HG02759 (cell line): ENCODE measurements around the gene SLC38A10.

Experiments used
- ATAC-seq: cut with Tn5 transposase; IDR thresholded peaks from one replicate; pipeline ENCODE4 v1.9.1; 2021; ENCODE audit warnings: mild to moderate bottlenecking, moderate library complexity; ENCODE audit not compliant: unreplicated experiment

The SLC38A10 gene

DNA sequence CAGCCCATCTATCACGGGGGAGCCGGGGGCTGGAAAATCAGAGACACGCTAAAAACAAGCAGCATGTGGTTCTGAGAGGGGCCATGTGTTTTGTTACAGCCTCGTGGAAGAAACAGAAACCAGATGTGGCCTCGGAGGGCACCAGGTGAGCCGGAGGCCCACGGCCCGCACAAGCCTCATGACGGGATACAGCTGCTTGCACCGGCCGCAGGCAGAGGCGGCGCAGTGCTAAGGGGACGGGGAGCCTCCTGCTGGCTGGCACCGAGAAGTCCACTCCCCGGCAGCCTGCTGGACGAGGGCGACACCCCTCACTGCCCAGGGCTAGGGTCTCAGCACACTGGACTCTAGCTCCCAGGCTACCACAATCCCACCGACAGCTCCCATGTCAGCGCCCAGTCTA, 36.8 kb downstream of the SLC38A10 start:
- ATAC-seq, result no peak

- no peak for ATAC-seq
Observed at GRCh38 chr17:81257533-81257932, 37.6 kb downstream of the SLC38A10 start.

DNA sequence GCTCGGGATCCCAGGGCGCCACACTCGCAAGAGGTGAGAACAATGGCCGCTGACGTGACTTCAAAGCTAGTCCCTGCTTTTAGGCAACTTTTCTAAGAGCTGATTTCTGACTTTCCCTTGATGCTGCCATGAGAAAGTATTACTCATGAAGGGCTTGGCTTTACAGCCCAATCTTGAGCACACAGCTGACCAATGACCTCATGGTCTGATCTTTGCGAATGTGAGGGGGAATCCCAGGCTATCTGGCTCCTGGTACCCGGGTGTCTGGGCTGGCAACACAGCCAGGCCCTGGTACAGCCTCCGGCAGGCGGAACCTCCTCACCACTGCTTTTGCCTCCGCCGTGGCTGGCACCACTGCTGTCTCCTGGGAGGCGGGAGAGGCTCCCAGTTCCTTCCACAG, 38.5 kb downstream of the SLC38A10 start:
- no peak for ATAC-seq

- ATAC-seq, result no peak
Observed at GRCh38 chr17:81254955-81255717, 40.0 kb downstream of the SLC38A10 start.

- no peak for ATAC-seq
Observed at GRCh38 chr17:81253358-81254131, 41.6 kb downstream of the SLC38A10 start.

DNA sequence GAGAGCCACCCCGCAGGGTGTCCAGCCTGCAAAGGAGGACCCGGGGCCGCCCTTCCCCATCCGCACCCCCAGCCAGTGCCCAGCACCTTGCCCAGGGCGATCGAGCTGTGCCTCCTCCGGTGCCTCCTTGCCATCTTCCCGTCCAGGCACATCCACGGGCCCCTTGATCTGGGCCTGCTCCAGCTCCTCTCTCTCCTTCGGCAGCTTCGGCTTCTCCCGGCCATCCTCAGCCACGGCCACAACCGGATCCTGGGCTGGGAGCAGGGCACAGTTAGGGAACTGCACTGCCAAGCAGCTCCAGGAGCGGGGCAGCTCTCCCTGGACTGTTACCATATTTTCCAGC, 42.1 kb downstream of the SLC38A10 start:
- ATAC-seq, result no peak

- ATAC-seq, result no peak
Observed at GRCh38 chr17:81252326-81252986, 42.7 kb downstream of the SLC38A10 start.

GRCh38 chr17:81251709-81252301, 43.3 kb downstream of the SLC38A10 start:
- no peak for ATAC-seq

DNA sequence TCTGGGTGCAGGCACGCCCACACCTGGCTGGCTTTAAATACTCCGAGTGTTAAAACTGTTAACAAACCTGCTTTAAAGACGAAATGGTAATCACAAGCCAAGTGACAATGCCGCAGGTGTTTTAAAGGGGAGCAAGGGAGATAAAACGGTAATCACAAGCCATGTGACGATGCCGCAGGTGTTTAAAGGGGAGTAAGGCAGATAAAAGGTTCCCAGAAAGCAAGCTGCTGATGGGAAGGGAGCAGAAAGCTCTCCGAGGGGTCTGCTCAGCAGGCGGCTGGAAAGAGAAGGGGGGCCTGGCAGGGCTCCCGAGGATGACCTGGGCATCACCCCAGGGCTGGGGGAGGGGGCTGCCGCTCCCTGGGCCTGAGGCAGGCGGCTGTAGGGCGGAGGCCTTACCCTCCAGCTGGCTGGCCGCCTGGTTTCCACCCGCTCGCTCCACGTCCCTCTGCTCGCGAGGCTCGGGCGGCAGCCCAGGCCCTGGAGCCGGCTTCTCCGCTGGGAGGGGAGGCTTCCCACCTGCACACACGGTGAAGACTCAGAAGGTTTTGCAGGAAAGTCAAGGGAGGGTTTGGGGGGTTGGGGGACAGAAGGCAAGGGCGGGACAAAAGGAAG, 43.9 kb downstream of the SLC38A10 start:
- no peak for ATAC-seq

GRCh38 chr17:81250286-81251093, 44.6 kb downstream of the SLC38A10 start:
- no peak for ATAC-seq

DNA sequence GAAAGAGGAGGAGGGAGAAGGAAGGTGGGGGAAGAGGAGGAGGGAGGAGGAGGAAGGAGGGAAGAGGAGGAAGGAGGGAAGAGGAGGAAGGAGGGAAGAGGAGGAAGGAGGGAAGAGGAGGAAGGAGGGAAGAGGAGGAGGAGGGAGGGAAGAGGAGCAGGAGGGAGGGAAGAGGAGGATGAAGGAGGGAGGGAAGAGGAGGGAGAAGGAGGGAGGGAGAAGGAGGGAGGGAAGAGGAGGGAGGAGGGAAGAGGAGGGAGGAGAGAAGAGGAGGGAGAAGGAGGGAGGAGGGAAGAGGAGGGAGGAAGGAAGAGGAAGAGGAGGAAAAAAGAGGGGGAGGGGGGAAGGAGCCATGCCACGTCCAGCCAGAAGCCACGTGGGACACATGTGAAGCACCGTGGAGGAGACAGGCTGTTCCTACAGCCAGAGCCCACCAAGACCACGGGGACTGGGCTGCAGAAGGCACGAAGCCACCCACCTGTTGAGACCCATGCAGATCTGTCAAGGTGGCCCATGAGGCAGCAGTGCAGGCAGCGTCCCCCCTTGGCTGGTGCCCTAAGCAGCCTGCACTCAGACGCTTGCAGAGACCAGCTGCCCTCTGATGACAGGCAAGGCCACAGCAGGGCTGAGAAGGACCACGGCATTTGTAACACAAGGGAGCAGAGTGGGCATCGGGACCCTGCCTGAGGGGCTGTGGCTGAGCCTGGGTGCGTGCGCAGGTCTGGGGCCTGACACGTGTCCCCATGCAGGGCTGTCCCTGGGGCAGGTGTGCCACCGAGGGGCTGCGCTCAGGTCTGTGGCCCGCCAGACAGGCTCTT, 45.7 kb downstream of the SLC38A10 start:
- no peak for ATAC-seq

- no peak for ATAC-seq
Observed at GRCh38 chr17:81248649-81249048, 46.5 kb downstream of the SLC38A10 start.

DNA sequence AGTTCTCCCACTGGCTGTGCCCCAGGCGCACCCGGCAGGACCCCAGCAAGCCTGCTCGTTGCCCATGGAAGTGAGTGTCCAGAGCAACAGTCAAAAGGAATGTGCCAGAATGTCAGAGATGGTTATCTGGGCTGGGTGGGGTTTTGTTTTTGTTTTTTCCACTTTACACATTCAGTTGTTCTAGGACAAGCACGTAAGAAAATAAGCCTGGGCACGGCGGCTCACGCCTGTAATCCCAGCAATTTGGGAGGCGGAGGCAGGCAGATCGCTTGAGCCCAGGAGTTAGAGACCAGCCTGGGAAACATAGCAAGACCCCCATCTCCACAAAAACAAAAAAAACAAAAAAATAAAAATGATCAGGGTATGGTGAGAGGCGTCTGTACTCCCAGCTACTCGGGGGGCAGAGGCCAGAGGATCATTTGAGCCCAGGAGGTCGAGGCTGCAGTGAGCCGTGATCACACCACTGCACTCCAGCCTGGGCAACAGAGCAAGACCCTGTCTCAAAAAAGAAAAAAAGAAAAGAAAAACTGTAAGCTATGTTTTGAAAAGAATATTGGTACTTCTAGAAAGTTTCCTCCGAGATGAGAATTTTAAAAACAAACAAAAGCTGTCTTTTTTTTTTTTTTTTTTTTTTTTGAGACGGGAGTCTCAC, 47.6 kb downstream of the SLC38A10 start:
- no peak for ATAC-seq

DNA sequence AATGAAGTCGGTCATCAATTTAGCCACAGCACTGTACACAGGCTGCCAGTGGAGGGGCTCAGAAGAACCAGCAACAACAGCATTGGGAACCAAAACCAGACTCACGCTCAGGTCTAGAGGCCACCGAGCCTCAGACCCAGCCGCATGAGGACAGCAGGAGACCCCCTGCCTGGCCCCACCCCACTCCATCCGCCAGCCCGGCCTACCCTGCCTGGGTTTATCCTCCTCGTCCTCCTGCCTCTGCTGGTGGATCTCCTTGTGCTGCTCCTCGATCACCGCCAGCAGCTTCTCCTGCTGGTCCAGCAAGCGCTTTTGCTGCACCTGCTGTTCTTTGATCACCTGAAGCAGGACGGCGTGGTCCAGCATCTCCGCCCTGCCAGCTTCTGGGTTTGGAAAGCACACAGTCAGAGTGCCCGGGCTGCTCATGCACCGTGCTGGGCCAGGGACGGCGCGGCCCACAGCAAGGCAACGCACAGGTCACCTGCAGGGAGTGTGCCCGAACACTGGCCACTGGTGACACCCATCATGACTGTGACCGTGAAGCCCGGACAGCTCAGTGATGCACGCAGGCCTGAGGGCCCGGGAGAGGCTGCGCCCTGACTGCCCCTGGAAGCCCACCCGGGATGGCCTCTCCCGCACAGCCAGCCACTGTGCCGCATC, 48.3 kb downstream of the SLC38A10 start:
- ATAC-seq, result no peak

DNA sequence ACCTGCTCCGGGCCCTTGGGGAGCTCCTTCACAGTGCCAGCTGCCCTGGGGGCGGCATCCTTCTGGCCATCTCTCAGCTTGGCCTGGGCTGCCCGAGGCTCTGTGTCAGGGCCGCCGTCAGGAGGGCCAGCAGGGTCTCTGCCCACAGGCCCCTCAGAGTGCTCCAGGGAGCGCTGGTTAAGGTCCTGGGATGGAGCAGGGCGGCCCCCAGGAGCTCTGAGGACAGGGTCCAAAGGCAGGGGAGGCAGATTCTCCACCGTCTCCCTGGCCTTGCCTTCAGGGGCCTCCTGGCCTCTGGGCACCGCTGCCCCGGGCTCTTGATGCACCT, 48.8 kb downstream of the SLC38A10 start:
- ATAC-seq, result no peak

DNA sequence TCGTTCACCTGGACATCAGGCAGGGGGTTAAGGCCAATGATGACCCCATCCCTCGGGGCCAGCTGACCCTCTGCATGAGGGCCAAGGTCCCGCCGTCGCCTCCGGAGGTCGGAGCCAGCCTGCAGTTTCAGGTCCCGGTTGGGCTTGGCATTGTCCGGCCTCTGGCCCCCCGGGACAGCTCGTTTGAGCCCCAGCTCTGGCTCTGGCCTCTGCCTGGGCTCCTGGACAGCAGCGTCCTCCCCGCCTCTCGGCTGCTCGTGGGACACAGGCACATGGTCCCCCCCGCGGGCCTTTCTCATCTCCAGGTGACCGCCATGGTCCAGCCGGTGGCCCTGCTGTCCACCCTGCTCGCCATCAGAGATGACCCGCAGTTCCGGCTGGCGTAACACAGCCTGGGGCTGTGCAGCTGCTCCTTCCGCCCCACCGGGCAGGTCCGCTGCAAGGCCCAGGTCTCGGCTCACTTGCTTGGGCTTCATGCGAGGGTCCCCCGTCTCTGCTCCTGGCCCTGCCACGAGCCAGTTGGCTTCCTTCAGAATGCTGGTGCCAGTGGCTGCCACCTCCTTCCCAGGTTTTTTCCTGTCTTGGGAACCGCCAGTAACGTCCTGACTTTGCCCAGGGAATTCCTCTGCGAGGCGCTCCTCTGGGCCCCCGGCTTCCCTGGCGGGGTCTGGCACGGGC, 49.3 kb downstream of the SLC38A10 start:
- no peak for ATAC-seq

DNA sequence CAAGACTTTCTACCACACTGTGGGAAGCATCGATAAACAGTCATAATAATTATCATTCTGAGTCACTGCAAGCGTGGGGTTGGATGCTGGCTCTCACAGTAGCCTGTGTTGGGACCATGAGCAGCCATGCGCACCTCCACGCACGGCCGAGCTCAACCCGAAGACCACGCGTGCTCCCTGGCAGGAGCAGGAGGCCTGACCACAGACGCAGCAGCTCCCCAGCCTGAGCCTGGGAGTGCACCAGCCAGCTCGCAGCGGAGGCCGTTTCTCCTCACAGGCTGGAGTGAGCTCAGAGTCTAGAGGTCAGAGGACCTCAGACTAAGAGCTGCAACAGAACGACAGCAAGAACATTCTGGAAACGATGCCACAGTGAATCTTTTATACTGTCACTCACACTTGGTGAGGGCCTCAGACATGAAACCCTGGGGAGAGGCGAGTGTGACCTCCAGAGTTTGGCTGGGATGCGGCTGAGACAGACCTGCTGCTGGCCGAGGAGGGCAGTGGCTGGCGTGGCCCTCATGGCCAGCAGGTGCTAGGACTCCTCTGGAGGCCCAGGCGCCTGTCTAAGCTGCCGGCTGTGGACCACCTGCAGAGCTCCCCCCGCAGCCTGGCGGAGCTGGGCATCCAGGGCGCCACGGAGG, 50.0 kb downstream of the SLC38A10 start:
- no peak for ATAC-seq
